T47D (cell line): ENCODE measurements around the gene FBXO31.
A peak's percentile ranks its signal among the peaks of the same experiment; 100 is the strongest.
"Not testable (repeated sequence)": the region's sequence is repeated elsewhere in the genome, so short reads cannot be mapped to it uniquely, and the experiment has no call there.

Experiments
- DNase-seq, 2 experiments: peaks; one replicate each; pipeline versions ENCODE4 v3.0.0 to v3.0.0-alpha.2; 2011 to 2012; ENCODE audit warnings: low read depth in 1 of 2, low spot score in 1 of 2
- JUND ChIP-seq: IDR thresholded peaks from 2 replicates; pipeline ENCODE4 v1.6.1; 2012; ENCODE audit warnings: low read depth
- in situ Hi-C: cut with HindIII; loops from 2 replicates; pipeline ENCODE4 v1.10.0; 2016; ENCODE audit warnings: low sequenced_read_pairs, low pct_unique_long_range_greater_than_20kb

The FBXO31 gene

GRCh38 chr16:87389245-87389644 lies 5.7 kb upstream of the FBXO31 start:
- no peak for TF ChIP-seq JUND
- DNase-seq, result no peak
- in situ Hi-C loops, result no loop called here

DNA sequence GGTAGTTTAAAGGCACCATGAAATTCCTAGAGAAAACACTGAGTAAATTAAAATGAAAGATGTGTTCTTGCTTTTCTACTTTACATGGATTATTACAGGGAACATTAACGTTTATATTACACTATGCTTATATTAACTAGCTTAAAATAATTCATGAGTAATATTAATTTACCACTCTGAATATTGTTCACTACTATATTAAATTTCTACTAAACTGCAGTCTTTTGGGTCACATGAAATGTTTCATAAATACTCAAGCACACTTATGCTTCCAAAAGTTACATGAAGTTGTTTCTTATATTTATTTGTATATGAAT lies 5.2 kb upstream of the FBXO31 start:
- TF ChIP-seq JUND, result no peak
- DNase-seq, result no peak
- in situ Hi-C loops, result no loop called here

- in situ Hi-C loops, result no loop called here
- peak; percentile 99 to 100 for DNase-seq
- no peak for TF ChIP-seq JUND
These were observed 4.6 kb upstream of the FBXO31 start for GRCh38 chr16:87387942-87388817.

DNA sequence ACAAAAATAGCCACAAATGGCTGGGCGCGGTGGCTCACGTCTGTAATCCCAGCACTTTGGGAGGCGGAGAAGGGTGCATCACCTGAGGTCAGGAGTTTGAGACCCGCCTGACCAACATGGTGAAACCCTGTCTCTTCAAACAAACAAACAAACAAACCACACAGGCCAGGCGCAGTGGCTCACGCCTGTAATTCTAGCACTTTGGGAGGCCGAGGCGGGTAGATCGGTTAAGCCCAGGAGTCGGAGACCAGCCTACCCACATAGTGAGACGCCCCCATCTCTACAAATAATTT lies 1.2 kb upstream of the FBXO31 start:
- in situ Hi-C loops, DNase-seq: not testable (repeated sequence)

GRCh38 chr16:87384162-87384874 lies 742 bp upstream of the FBXO31 start:
- no peak for TF ChIP-seq JUND
- DNase-seq, result no peak
- in situ Hi-C loops, result no loop called here

GRCh38 chr16:87382023-87382785 lies 1.4 kb downstream of the FBXO31 start:
- DNase-seq, result no peak
- in situ Hi-C loops, result no loop called here
- no peak for TF ChIP-seq JUND

DNA sequence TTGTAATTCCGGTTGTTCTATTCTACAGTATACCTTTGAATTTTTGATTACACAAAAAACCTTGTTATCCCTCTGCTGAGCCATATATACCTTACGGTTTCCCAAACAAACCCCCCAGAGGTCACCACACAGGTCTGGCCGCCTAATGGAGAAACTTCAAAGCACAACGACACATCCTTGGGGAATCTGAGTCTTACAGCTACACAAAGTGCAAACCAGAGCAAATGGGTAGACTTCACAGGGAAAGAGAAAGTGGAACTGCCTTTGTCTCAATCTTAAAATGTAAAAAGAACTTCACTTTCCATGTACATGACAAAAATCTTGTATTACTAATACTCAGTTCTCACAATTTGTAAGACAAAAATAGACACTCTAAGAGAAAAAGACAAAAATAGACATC lies 2.7 kb downstream of the FBXO31 start:
- in situ Hi-C loops, result no loop called here
- no peak for DNase-seq
- no peak for TF ChIP-seq JUND

GRCh38 chr16:87380403-87380802 lies 3.2 kb downstream of the FBXO31 start:
- no peak for TF ChIP-seq JUND
- in situ Hi-C loops, result no loop called here
- no peak for DNase-seq

GRCh38 chr16:87379312-87379752 lies 4.2 kb downstream of the FBXO31 start:
- in situ Hi-C loops, result not testable (repeated sequence)

DNA sequence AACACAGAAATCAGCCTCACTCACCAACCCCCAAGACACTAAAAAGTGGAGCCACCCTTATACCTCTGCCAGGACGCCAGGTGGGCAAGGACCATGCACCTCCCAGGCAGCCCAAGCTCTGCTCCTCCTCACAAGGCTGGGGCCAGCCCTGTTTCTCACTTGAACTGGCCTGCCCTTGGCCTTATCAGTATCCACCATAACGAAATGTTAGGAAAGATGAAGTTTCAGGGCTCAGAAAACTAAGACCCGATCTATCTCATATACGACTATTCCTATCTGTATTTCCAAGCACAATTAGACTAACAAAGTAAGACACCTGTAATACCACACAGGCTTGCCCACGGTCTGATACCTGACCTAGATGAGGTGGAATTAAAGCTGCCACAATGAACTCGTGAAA lies 6.9 kb downstream of the FBXO31 start:
- no peak for TF ChIP-seq JUND
- in situ Hi-C loops, result no loop called here
- no peak for DNase-seq

More at GRCh38 chr16:87379312-87379752, 4.2 kb downstream of the FBXO31 start:
- peak in 1 of 2 experiments; percentile 35 for DNase-seq

- TF ChIP-seq JUND, result no peak
These were observed 8.0 kb downstream of the FBXO31 start for GRCh38 chr16:87375426-87376135.

DNA sequence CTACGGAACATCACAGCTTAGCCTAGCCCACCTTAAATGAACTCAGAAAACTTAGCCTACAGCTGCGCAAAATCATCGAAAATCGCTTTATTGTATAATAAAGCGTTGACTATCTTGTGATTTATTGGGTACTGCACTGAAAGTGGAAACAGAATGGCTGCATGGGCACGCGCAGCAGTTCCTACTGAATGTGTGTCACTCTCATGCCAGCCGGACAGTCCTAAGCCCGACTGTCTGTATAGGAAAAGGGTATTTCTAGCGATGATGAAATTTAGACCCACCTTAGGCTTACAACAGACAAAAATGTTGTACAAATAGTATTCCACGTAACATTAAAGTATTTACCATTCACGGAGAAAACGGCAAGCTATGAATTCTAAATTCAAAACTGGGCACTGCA lies 9.3 kb downstream of the FBXO31 start:
- in situ Hi-C loops, result no loop called here
- DNase-seq, result no peak
- TF ChIP-seq JUND, result no peak

More at GRCh38 chr16:87375426-87376135, 8.0 kb downstream of the FBXO31 start:
- in situ Hi-C loops, result no loop called here
- DNase-seq, result no peak
